Activated CD8-positive, alpha-beta T cell treated with anti-CD3 and anti-CD28 coated beads, Interleukin-2, amount 10 ng/mL, durations not matched to agents 7 days and 5 days (primary cell): ENCODE data around the gene CAV2. TPM values are rescaled to one million over a fixed set of nuclear protein-coding genes. Genes with fewer than 3 reads are reported as not detected.

Source experiments
- ATAC-seq: fragments of 150-1000 bp; cut with Tn5 transposase; one replicate; pipeline ENCODE4 v1.10.0; 2021; ENCODE audit warnings: moderate library complexity
- CTCF ChIA-PET: fragments of 350-600 bp; sonication (Branson Sonifier 250); formaldehyde crosslinking; loops from one replicate; lab custom pipeline; 2021; ENCODE audit warnings: antibody characterized with exemption; lab: Charles Lee
- POLR2A ChIA-PET: fragments of 350-600 bp; sonication (Branson Sonifier 250); formaldehyde crosslinking; loops from one replicate; lab custom pipeline; 2021; ENCODE audit warnings: antibody characterized with exemption; lab: Charles Lee
- DNase-seq: peaks from one replicate; pipeline ENCODE4 v3.0.0-alpha.2; 2020
- H3K27ac Mint-ChIP-seq: one replicate; pipeline ENCODE4 v1.8.0; 2021; ENCODE audit warnings: mild to moderate bottlenecking, mixed read lengths
- H3K27me3 Mint-ChIP-seq: one replicate; pipeline ENCODE4 v1.8.0; 2021; ENCODE audit warnings: low read depth, mixed read lengths
- H3K36me3 Mint-ChIP-seq: one replicate; pipeline ENCODE4 v1.8.0; 2021; ENCODE audit warnings: low read depth, mixed read lengths
- H3K4me1 Mint-ChIP-seq: one replicate; pipeline ENCODE4 v1.8.0; 2021; ENCODE audit warnings: low read depth, mixed read lengths
- H3K4me3 Mint-ChIP-seq: one replicate; pipeline ENCODE4 v1.8.0; 2021; ENCODE audit warnings: mild to moderate bottlenecking, mixed read lengths
- H3K9me3 Mint-ChIP-seq: one replicate; pipeline ENCODE4 v1.8.0; 2022; ENCODE audit warnings: mixed read lengths; ENCODE audit not compliant: insufficient read depth
- total RNA-seq, 2 experiments: library from RNA; stranded (reverse); gene quantifications; one replicate each; pipeline ENCODE4 v1.2.3, GENCODE V29; 2021

Gene CAV2
- total RNA-seq, 2 experiments from 2014 or later, result not detected

- no peak for DNase-seq
- ChIA-PET POLR2A (no interaction called here), CTCF (interaction anchor here (1.0 to 1.1 kb wide), 2 partner anchors 10 to 11 kb away, joined by 3 read pairs; partner anchors contain the start of gene CAV1)
- Mint-ChIP-seq H3K4me1 (peaks cover 11% of the 10 kb centered on the region), H3K27me3 (peaks cover 29% of the 10 kb centered on the region), H3K27ac (no peak overlapping the region), H3K4me3 (no peak overlapping the region), H3K9me3 (no peaks in the 10 kb centered on the region), H3K36me3 (no peaks in the 10 kb centered on the region)
- ATAC-seq, result no peak
Measured at GRCh38 chr7:116515584-116515983, 16.0 kb downstream of the CAV2 start.

- no peak for DNase-seq
- CTCF ChIA-PET, result no interaction called here
- ATAC-seq, result no peak
- no peaks in the 10 kb centered on the region for H3K9me3 Mint-ChIP-seq
- no peaks in the 10 kb centered on the region for H3K36me3 Mint-ChIP-seq
- H3K4me1 Mint-ChIP-seq, result peaks cover 10% of the 10 kb centered on the region
- H3K27ac Mint-ChIP-seq, result no peak overlapping the region
- peaks cover 34% of the 10 kb centered on the region for H3K27me3 Mint-ChIP-seq
- POLR2A ChIA-PET, result no interaction called here
- H3K4me3 Mint-ChIP-seq, result no peak overlapping the region
Measured at GRCh38 chr7:116516324-116516723, 16.8 kb downstream of the CAV2 start.

GRCh38 chr7:116517626-116518025 is 18.1 kb downstream of the CAV2 start:
- no peak overlapping the region for H3K4me3 Mint-ChIP-seq
- no peak for DNase-seq
- H3K9me3 Mint-ChIP-seq, result no peaks in the 10 kb centered on the region
- H3K27ac Mint-ChIP-seq, result no peak overlapping the region
- no peaks in the 10 kb centered on the region for H3K4me1 Mint-ChIP-seq
- peaks cover 42% of the 10 kb centered on the region for H3K27me3 Mint-ChIP-seq
- POLR2A ChIA-PET, result no interaction called here
- no peak for ATAC-seq
- H3K36me3 Mint-ChIP-seq, result no peaks in the 10 kb centered on the region
- CTCF ChIA-PET, result interaction anchor here (1.0 kb wide), 1 partner anchor 9 kb away, joined by 3 read pairs; no protein-coding TSS in a partner anchor

GRCh38 chr7:116518961-116519360 is 19.4 kb downstream of the CAV2 start:
- ChIA-PET POLR2A (no interaction called here), CTCF (no interaction called here)
- Mint-ChIP-seq H3K4me1 (no peaks in the 10 kb centered on the region), H3K27ac (no peak overlapping the region), H3K36me3 (no peaks in the 10 kb centered on the region), H3K27me3 (peaks cover 49% of the 10 kb centered on the region), H3K9me3 (no peaks in the 10 kb centered on the region), H3K4me3 (no peak overlapping the region)
- ATAC-seq, result no peak
- DNase-seq, result no peak

- DNase-seq (no peak), ATAC-seq (no peak)
- CTCF ChIA-PET, result interaction anchor here (1.1 to 1.2 kb wide), 2 partner anchors 71 to 262 kb away, joined by 3 to 5 read pairs; no protein-coding TSS in a partner anchor
Measured at GRCh38 chr7:116521046-116521664, 21.6 kb downstream of the CAV2 start.

DNA sequence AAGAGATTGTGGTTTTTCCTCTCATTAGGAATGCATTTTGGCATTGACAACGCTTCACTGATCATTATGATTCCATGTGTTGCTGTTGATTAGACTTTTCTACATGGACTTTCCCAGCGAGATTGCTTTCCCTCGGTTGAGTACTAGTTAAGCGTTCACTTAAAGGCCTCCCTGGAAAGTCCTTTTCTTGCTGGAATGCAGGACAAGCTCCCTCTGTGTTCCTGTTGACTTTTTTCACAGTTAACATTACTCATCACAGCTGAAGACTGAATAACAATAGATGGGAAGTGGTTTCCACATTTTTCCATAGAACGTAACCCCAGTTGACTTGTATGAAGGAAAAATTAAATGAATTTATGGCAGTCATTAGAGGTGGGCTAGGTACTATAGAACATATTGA is 22.7 kb downstream of the CAV2 start:
- POLR2A ChIA-PET, result no interaction called here
- no peak overlapping the region for H3K4me3 Mint-ChIP-seq
- H3K4me1 Mint-ChIP-seq, result peaks cover 22% of the 10 kb centered on the region
- CTCF ChIA-PET, result no interaction called here
- peaks cover 64% of the 10 kb centered on the region for H3K27me3 Mint-ChIP-seq
- DNase-seq (no peak), ATAC-seq (no peak)
- H3K36me3 Mint-ChIP-seq, result no peaks in the 10 kb centered on the region
- no peaks in the 10 kb centered on the region for H3K9me3 Mint-ChIP-seq
- no peak overlapping the region for H3K27ac Mint-ChIP-seq

More at GRCh38 chr7:116521046-116521664, 21.6 kb downstream of the CAV2 start:
- Mint-ChIP-seq H3K4me1 (peaks cover 14% of the 10 kb centered on the region), H3K4me3 (no peak overlapping the region), H3K27me3 (peaks cover 54% of the 10 kb centered on the region), H3K36me3 (no peaks in the 10 kb centered on the region), H3K9me3 (no peaks in the 10 kb centered on the region), H3K27ac (no peak overlapping the region)
- POLR2A ChIA-PET, result no interaction called here

DNA sequence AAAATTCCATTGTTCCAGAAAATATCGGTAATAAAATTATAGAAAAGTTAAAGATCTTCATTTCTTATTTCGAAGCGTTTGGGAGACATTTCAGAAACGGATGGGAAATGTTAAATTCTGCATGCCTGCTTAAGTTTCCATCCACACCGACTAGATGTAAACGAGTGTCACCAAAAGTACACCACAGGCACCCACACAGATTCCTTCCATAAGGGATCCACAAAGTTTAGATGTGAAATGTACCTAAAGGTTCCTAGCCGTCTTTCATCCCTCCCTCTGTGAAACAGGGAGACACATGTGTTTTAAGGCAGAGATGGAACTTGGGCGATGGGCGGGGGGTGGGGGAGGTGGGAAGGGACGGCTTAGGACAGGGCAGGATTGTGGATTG is 24.7 kb downstream of the CAV2 start:
- ATAC-seq, result no peak
- H3K27me3 Mint-ChIP-seq, result peaks cover 80% of the 10 kb centered on the region
- H3K9me3 Mint-ChIP-seq, result no peaks in the 10 kb centered on the region
- no peak overlapping the region for H3K27ac Mint-ChIP-seq
- no peaks in the 10 kb centered on the region for H3K36me3 Mint-ChIP-seq
- CTCF ChIA-PET, result interaction anchor here (1.4 kb wide), 1 partner anchor 352 kb away, joined by 4 read pairs; no protein-coding TSS in a partner anchor
- H3K4me1 Mint-ChIP-seq, result peaks cover 22% of the 10 kb centered on the region
- POLR2A ChIA-PET, result no interaction called here
- no peak overlapping the region for H3K4me3 Mint-ChIP-seq
- DNase-seq, result no peak

DNA sequence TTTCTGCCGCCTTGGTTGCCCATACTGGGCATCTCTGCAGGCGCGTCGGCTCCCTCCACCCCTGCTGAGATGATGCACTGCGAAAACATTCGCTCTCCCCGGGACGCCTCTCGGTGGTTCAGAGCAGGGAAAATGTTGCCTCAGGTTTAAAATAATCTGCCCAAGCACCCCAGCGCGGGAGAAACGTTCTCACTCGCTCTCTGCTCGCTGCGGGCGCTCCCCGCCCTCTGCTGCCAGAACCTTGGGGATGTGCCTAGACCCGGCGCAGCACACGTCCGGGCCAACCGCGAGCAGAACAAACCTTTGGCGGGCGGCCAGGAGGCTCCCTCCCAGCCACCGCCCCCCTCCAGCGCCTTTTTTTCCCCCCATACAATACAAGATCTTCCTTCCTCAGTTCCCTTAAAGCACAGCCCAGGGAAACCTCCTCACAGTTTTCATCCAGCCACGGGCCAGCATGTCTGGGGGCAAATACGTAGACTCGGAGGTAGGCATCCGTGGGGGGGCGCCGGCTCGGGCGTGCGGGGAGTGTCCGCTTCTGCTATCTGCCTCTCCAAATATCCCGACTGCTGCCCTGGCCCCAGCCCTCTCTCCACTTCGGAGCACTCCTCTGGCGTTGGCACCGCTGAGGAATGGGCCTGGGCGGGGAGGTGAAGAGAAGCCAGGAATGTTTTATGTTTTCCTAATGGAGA is 25.2 kb downstream of the CAV2 start, which contains the start of gene CAV1:
CAV1 (plus strand) TSS at position 428 of the 689 bp plus-strand sequence; CDS start at position 455, 27 bp downstream.
- DNase-seq, result peak; percentile 41
- Mint-ChIP-seq H3K9me3 (no peaks in the 10 kb centered on the region), H3K27me3 (peaks cover 77% of the 10 kb centered on the region), H3K36me3 (no peaks in the 10 kb centered on the region), H3K4me3 (peak within 1 kb of the TSS; percentile 78), H3K27ac (no peak within 1 kb of the TSS), H3K4me1 (peaks cover 22% of the 10 kb centered on the region)
- peak; percentile 36 for ATAC-seq
- CTCF ChIA-PET, result interaction anchor here (0.6 to 3.3 kb wide), 9 partner anchors 10 to 391 kb away, joined by 3 to 25 read pairs (median 7); no protein-coding TSS in a partner anchor
- POLR2A ChIA-PET, result no interaction called here

DNA sequence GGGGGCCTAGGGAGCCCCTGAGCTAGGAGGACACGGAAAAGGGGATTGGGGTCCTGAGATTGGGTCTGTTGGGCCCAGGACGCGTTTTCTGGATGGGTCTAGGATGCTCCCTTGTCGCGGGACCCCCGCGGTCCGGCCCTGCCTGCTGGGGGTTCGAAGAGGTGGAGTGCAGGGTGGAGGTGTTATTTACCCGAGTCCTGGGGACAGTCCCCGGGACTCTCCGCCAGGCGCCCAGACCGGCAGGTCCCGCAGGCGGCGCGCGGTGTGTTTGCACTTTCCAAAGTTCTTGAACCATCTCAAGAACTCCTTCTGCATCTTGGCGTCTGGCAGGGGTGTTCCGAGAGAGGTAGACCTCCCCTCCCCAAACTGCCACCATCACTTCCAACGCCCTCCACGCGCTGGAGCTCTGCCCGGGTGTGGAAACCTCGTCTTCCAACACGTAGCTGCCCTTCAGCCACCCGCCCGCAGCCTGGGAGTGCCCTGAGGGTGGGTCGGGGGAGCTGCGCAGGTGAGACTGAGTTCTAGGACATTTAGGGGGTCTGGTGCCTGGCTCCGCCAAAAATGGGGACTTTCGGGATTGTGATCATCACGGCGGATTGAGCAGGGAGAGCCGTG is 25.9 kb downstream of the CAV2 start:
- Mint-ChIP-seq H3K4me1 (peaks cover 22% of the 10 kb centered on the region), H3K4me3 (peak overlapping the region; percentile 78), H3K27ac (no peak overlapping the region), H3K27me3 (peaks cover 75% of the 10 kb centered on the region), H3K9me3 (no peaks in the 10 kb centered on the region), H3K36me3 (no peaks in the 10 kb centered on the region)
- ATAC-seq, result peak; percentile 20
- ChIA-PET CTCF (interaction anchor here (0.5 to 3.3 kb wide), 25 partner anchors 10 to 391 kb away, joined by 3 to 25 read pairs (median 5); no protein-coding TSS in a partner anchor), POLR2A (no interaction called here)
- DNase-seq, result peak; percentile 42

GRCh38 chr7:116525913-116526861 is 26.6 kb downstream of the CAV2 start:
- H3K36me3 Mint-ChIP-seq, result no peaks in the 10 kb centered on the region
- ChIA-PET CTCF (interaction anchor here (0.5 to 3.3 kb wide), 48 partner anchors 8 to 1748 kb away, joined by 3 to 25 read pairs (median 4); no protein-coding TSS in a partner anchor), POLR2A (interaction anchor here (0.5 kb wide), 1 partner anchor 301 kb away, joined by 4 read pairs; no protein-coding TSS in a partner anchor)
- ATAC-seq (peak; percentile 97), DNase-seq (peak; percentile 72)
- H3K4me3 Mint-ChIP-seq, result peak overlapping the region; percentile 78
- H3K4me1 Mint-ChIP-seq, result peaks cover 22% of the 10 kb centered on the region
- H3K9me3 Mint-ChIP-seq, result no peaks in the 10 kb centered on the region
- no peak overlapping the region for H3K27ac Mint-ChIP-seq
- peaks cover 75% of the 10 kb centered on the region for H3K27me3 Mint-ChIP-seq

- no peak for ATAC-seq
- POLR2A ChIA-PET, result no interaction called here
Measured at GRCh38 chr7:116526897-116527296, 27.4 kb downstream of the CAV2 start.

More at GRCh38 chr7:116526897-116527296, 27.4 kb downstream of the CAV2 start:
- Mint-ChIP-seq H3K9me3 (no peaks in the 10 kb centered on the region), H3K4me1 (peaks cover 22% of the 10 kb centered on the region), H3K27ac (no peak overlapping the region), H3K4me3 (peak overlapping the region; percentile 74), H3K27me3 (peaks cover 72% of the 10 kb centered on the region), H3K36me3 (no peaks in the 10 kb centered on the region)
- no peak for DNase-seq
- CTCF ChIA-PET, result interaction anchor here (0.6 to 3.3 kb wide), 33 partner anchors 9 to 393 kb away, joined by 3 to 25 read pairs (median 4); no protein-coding TSS in a partner anchor
